ENCODE results near the gene ELN. TPM values are rescaled to one million over a fixed set of nuclear protein-coding genes. Genes with fewer than 3 reads are reported as not detected.

ELN gene
- total RNA-seq, 1 experiment from 2014 or later = 0.26 TPM

GRCh38 chr7:74018246-74018895 is 9.6 kb upstream of the ELN start:
- Histone ChIP-seq H3K4me3 (ENCODE audit: low read depth in 2 of 2, low read length in 2 of 2) (no peak overlapping the region), H3K27me3 (ENCODE audit: control insufficient read depth, insufficient read depth, low read length) (no peaks in the 10 kb centered on the region), H3K27ac (ENCODE audit: low read length) (no peak overlapping the region), H3K36me3 (ENCODE audit: control insufficient read depth, insufficient read depth, low read length) (no peaks in the 10 kb centered on the region), H3K4me1 (ENCODE audit: control insufficient read depth, insufficient read depth, low read length) (peaks cover 11% of the 10 kb centered on the region), H3K9me3 (ENCODE audit: control insufficient read depth, insufficient read depth, low read depth, low read length) (no peaks in the 10 kb centered on the region)
- TF ChIP-seq CTCF (IDR thresholded peaks at IDR 0.05) = no peak
- TF ChIP-seq REST (IDR thresholded peaks at IDR 0.05; ENCODE audit: insufficient read depth in 1 of 2, low read depth in 2 of 2, low read length in 1 of 2) = no peak
- no peak for TF ChIP-seq TCF7L2 (IDR thresholded peaks at IDR 0.05; ENCODE audit: low read depth, low read length)
- no peak for TF ChIP-seq SIN3A (IDR thresholded peaks at IDR 0.05; ENCODE audit: borderline replicate concordance, insufficient read depth, low read depth, low read length)
- no peak for TF ChIP-seq POLR2AphosphoS5 (IDR thresholded peaks at IDR 0.05; ENCODE audit: low read depth, low read length)
- intact Hi-C loops (cut with micrococcal nuclease; ENCODE audit: unreplicated experiment) (no loop called here), in situ Hi-C loops (cut with HindIII; ENCODE audit: low pct_unique_long_range_greater_than_20kb, low sequenced_read_pairs) (no loop called here)
- DNase-seq (ENCODE audit: low read depth, low spot score) (no peak), ATAC-seq (no peak)
- ChIA-PET CTCF (no interaction called here), POLR2A (no interaction called here)
- no TSS peak for BruUV-seq (replicated peaks)

GRCh38 chr7:74019149-74019548 is 8.8 kb upstream of the ELN start:
- in situ Hi-C loops (cut with HindIII; ENCODE audit: low pct_unique_long_range_greater_than_20kb, low sequenced_read_pairs) = no loop called here
- DNase-seq (ENCODE audit: low read depth, low spot score) (no peak), ATAC-seq (no peak)
- Histone ChIP-seq H3K27ac (ENCODE audit: low read length) (no peak overlapping the region), H3K27me3 (ENCODE audit: control insufficient read depth, insufficient read depth, low read length) (no peaks in the 10 kb centered on the region), H3K4me3 (ENCODE audit: low read depth in 2 of 2, low read length in 2 of 2) (no peak overlapping the region), H3K4me1 (ENCODE audit: control insufficient read depth, insufficient read depth, low read length) (peaks cover 14% of the 10 kb centered on the region), H3K36me3 (ENCODE audit: control insufficient read depth, insufficient read depth, low read length) (no peaks in the 10 kb centered on the region), H3K9me3 (ENCODE audit: control insufficient read depth, insufficient read depth, low read depth, low read length) (no peaks in the 10 kb centered on the region)
- no TSS peak for BruUV-seq (replicated peaks)
- ChIA-PET CTCF (no interaction called here), POLR2A (no interaction called here)
- intact Hi-C loops (cut with micrococcal nuclease; ENCODE audit: unreplicated experiment) = no loop called here
- TF ChIP-seq REST (IDR thresholded peaks at IDR 0.05; ENCODE audit: insufficient read depth in 1 of 2, low read depth in 2 of 2, low read length in 1 of 2) (no peak), TCF7L2 (IDR thresholded peaks at IDR 0.05; ENCODE audit: low read depth, low read length) (no peak)
